Measurements from ENCODE around the gene M1AP.
"Not testable (repeated sequence)": the region's sequence is repeated elsewhere in the genome, so short reads cannot be mapped to it uniquely, and the experiment has no call there.

The M1AP gene

GRCh38 chr2:74646201-74646600 is 1.9 kb downstream of the M1AP start:
- H3K27ac ChIP-seq: no peak overlapping the region
- no peaks in the 10 kb centered on the region for H3K36me3 ChIP-seq (ENCODE audit: insufficient read depth, low read length)
- no peak overlapping the region for H3K9ac ChIP-seq (ENCODE audit: insufficient read length)
- no peak overlapping the region for H3K4me3 ChIP-seq
- no peaks in the 10 kb centered on the region for H3K9me3 ChIP-seq (ENCODE audit: low read depth, low read length)
- no peak for DNase-seq (ENCODE audit: low read depth, low spot score)
- no peak for TF ChIP-seq POLR2AphosphoS5 (IDR thresholded peaks at IDR 0.05; ENCODE audit: borderline replicate concordance, low read depth, low read length)
- TF ChIP-seq EZH2 (IDR thresholded peaks at IDR 0.05): no peak
- no peak for TF ChIP-seq FOXP2 (optimal IDR thresholded peaks at IDR 0.05; ENCODE audit: control extremely low read depth, extremely low read length, insufficient read depth)

GRCh38 chr2:74645344-74645743 is 2.8 kb downstream of the M1AP start:
- Histone ChIP-seq H3K9me3 (ENCODE audit: low read depth, low read length) (no peaks in the 10 kb centered on the region), H3K27ac (no peak overlapping the region), H3K4me3 (no peak overlapping the region), H3K9ac (ENCODE audit: insufficient read length) (no peak overlapping the region), H3K36me3 (ENCODE audit: insufficient read depth, low read length) (no peaks in the 10 kb centered on the region)
- DNase-seq (ENCODE audit: low read depth, low spot score): no peak
- TF ChIP-seq POLR2AphosphoS5 (IDR thresholded peaks at IDR 0.05; ENCODE audit: borderline replicate concordance, low read depth, low read length): no peak
- no peak for TF ChIP-seq FOXP2 (optimal IDR thresholded peaks at IDR 0.05; ENCODE audit: control extremely low read depth, extremely low read length, insufficient read depth)
- TF ChIP-seq EZH2 (IDR thresholded peaks at IDR 0.05): no peak

GRCh38 chr2:74639550-74639949 is 8.6 kb downstream of the M1AP start:
- H3K9me3 ChIP-seq (ENCODE audit: low read depth, low read length): no peaks in the 10 kb centered on the region
- H3K27ac ChIP-seq: no peak overlapping the region
- TF ChIP-seq EZH2 (IDR thresholded peaks at IDR 0.05) (no peak), FOXP2 (optimal IDR thresholded peaks at IDR 0.05; ENCODE audit: control extremely low read depth, extremely low read length, insufficient read depth) (no peak), POLR2AphosphoS5 (IDR thresholded peaks at IDR 0.05; ENCODE audit: borderline replicate concordance, low read depth, low read length) (no peak)
- no peak for DNase-seq (ENCODE audit: low read depth, low spot score)
- H3K4me3 ChIP-seq: no peak overlapping the region
- no peak overlapping the region for H3K9ac ChIP-seq (ENCODE audit: insufficient read length)
- no peaks in the 10 kb centered on the region for H3K36me3 ChIP-seq (ENCODE audit: insufficient read depth, low read length)

GRCh38 chr2:74632939-74633312 is 15.2 kb downstream of the M1AP start:
- TF ChIP-seq FOXP2 (optimal IDR thresholded peaks at IDR 0.05; ENCODE audit: control extremely low read depth, extremely low read length, insufficient read depth): no peak
- H3K27ac ChIP-seq: no peak overlapping the region
- DNase-seq (ENCODE audit: low read depth, low spot score): no peak

GRCh38 chr2:74632209-74632938 is 15.8 kb downstream of the M1AP start:
- H3K9ac ChIP-seq (ENCODE audit: insufficient read length): no peak overlapping the region
- H3K27ac ChIP-seq: no peak overlapping the region
- H3K36me3 ChIP-seq (ENCODE audit: insufficient read depth, low read length): no peaks in the 10 kb centered on the region
- no peak for DNase-seq (ENCODE audit: low read depth, low spot score)
- H3K9me3 ChIP-seq (ENCODE audit: low read depth, low read length): no peaks in the 10 kb centered on the region
- H3K4me3 ChIP-seq: no peak overlapping the region
- TF ChIP-seq FOXP2 (optimal IDR thresholded peaks at IDR 0.05; ENCODE audit: control extremely low read depth, extremely low read length, insufficient read depth) (no peak), EZH2 (IDR thresholded peaks at IDR 0.05) (no peak), POLR2AphosphoS5 (IDR thresholded peaks at IDR 0.05; ENCODE audit: borderline replicate concordance, low read depth, low read length) (no peak)

More at GRCh38 chr2:74632939-74633312, 15.2 kb downstream of the M1AP start:
- H3K4me3 ChIP-seq: no peak overlapping the region
- H3K9me3 ChIP-seq (ENCODE audit: low read depth, low read length): no peaks in the 10 kb centered on the region
- no peaks in the 10 kb centered on the region for H3K36me3 ChIP-seq (ENCODE audit: insufficient read depth, low read length)
- H3K9ac ChIP-seq (ENCODE audit: insufficient read length): no peak overlapping the region

GRCh38 chr2:74630454-74630853 is 17.7 kb downstream of the M1AP start:
- not testable (repeated sequence) for H3K36me3 ChIP-seq (ENCODE audit: insufficient read depth, low read length); H3K4me3 ChIP-seq; DNase-seq (ENCODE audit: low read depth, low spot score); H3K27ac ChIP-seq; H3K9ac ChIP-seq (ENCODE audit: insufficient read length); H3K9me3 ChIP-seq (ENCODE audit: low read depth, low read length)

- DNase-seq (ENCODE audit: low read depth, low spot score): no peak
- TF ChIP-seq POLR2AphosphoS5 (IDR thresholded peaks at IDR 0.05; ENCODE audit: borderline replicate concordance, low read depth, low read length): no peak
- TF ChIP-seq EZH2 (IDR thresholded peaks at IDR 0.05): no peak
- no peak for TF ChIP-seq FOXP2 (optimal IDR thresholded peaks at IDR 0.05; ENCODE audit: control extremely low read depth, extremely low read length, insufficient read depth)
- H3K9ac ChIP-seq (ENCODE audit: insufficient read length): no peak overlapping the region
These were observed 19.5 kb downstream of the M1AP start for GRCh38 chr2:74628538-74629105.

GRCh38 chr2:74625658-74626425 is 22.3 kb downstream of the M1AP start:
- DNase-seq (ENCODE audit: low read depth, low spot score): no peak
- Histone ChIP-seq H3K36me3 (ENCODE audit: insufficient read depth, low read length) (no peaks in the 10 kb centered on the region), H3K9me3 (ENCODE audit: low read depth, low read length) (no peaks in the 10 kb centered on the region), H3K4me3 (no peak overlapping the region), H3K9ac (ENCODE audit: insufficient read length) (no peak overlapping the region), H3K27ac (no peak overlapping the region)
- TF ChIP-seq FOXP2 (optimal IDR thresholded peaks at IDR 0.05; ENCODE audit: control extremely low read depth, extremely low read length, insufficient read depth): no peak
- no peak for TF ChIP-seq EZH2 (IDR thresholded peaks at IDR 0.05)
- no peak for TF ChIP-seq POLR2AphosphoS5 (IDR thresholded peaks at IDR 0.05; ENCODE audit: borderline replicate concordance, low read depth, low read length)

More at GRCh38 chr2:74628538-74629105, 19.5 kb downstream of the M1AP start:
- Histone ChIP-seq H3K36me3 (ENCODE audit: insufficient read depth, low read length) (no peaks in the 10 kb centered on the region), H3K27ac (no peak overlapping the region), H3K4me3 (no peak overlapping the region), H3K9me3 (ENCODE audit: low read depth, low read length) (no peaks in the 10 kb centered on the region)
